Choroid plexus epithelial cell (primary cell): ENCODE data around the gene NDUFS1.

Experiments
- DNase-seq: peaks from one replicate; pipeline ENCODE4 v3.0.0-alpha.2; 2010; ENCODE audit warnings: low read depth
- H3K4me3 ChIP-seq: 2 replicates; pipeline ENCODE4 v1.5.1; 2011; ENCODE audit warnings: low read depth, mild to moderate bottlenecking, control low read depth, low read length, moderate library complexity
- CTCF ChIP-seq: conservative IDR thresholded peaks from 2 replicates; pipeline ENCODE4 v1.5.1; 2011; ENCODE audit warnings: low read depth, mild to moderate bottlenecking, control low read depth, inconsistent platforms, low read length, moderate library complexity

The NDUFS1 gene

DNA sequence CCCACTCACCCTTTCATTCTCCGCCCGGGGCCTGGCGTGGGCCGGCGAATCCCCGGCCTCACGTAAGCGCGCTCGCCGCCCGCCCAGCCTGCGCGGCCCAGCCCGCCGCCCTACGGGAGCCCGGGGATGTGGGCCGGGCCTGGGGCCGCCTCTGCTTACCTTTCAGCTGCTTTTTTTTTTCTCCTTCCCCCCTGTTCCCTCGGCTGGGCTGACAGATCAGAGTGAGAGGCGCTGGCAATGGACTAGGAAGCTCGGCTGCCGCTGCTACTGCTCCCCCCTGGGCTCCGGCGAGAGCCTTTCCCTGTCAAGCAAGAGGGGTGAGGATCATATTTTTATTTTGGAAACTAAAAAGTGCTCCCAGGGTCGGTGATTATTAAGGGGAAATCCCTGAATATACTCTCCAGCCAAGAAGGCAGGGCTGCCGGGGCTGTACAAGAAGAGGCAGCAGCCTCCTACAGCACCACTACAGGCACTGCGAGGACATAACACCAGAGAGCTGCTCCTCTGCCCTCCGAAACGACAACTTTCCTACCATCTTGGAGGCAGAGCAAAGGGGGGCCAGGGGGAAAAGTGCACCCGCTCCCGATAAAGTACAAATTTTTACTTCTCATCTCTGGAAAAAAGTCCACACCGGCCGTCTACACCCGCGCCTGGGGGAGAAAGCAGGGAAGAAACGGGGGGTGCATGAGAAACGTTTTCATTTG, 73.3 kb downstream of the NDUFS1 start, which contains the start of gene INO80D:
INO80D (minus strand) TSS at position 433 of the 704 bp plus-strand sequence. CDS start 23,158 bp downstream, outside the sequence.
- H3K4me3 ChIP-seq, result peak within 1 kb of the TSS; percentile 60
- peak; percentile 68 for TF ChIP-seq CTCF
- DNase-seq, result peak; percentile 92

- DNase-seq, result peak; percentile 29
- peak overlapping the region; percentile 60 for H3K4me3 ChIP-seq
- TF ChIP-seq CTCF, result no peak
Measured at GRCh38 chr2:206084870-206085741, 74.1 kb downstream of the NDUFS1 start.

GRCh38 chr2:206084439-206084869, 74.8 kb downstream of the NDUFS1 start:
- peak; percentile 10 for TF ChIP-seq CTCF
- peak overlapping the region; percentile 60 for H3K4me3 ChIP-seq
- peak; percentile 62 for DNase-seq

DNA sequence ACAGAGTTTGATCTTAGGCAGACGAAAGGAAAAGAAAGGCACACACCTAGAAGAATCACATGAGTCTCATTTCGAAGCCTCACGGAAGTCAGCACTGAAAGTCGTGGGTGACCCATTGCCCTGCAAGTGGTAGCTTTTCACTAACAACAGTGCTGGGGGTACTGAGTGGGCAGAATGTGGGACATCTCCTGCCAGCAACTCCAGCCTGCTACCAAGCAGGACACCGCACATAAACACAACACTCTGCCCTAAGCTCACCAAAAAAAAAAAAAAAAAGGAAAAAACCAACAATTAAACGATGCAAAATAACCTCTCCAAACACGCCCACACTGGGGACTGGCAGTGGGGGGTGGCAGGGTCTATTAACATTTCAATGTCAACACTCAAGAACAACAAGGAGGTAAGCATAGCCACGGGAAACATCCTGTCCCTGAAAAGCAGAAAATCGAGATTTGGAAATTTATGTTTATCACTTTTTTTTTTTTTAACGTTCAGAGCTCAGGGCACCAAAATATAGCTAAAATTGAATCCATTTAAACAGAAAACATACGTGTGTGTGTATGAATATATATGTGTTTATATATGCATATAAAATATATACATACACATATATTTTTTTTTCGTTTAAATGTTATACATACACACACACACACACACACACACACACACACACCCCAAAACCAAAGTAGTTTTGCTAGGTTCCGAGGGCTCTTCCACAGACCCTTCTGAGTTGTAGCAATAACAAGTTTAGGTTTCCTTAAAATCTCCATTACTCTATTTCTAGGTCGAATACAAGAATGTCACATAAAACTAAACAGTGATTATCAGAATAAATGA, 75.4 kb downstream of the NDUFS1 start:
- H3K4me3 ChIP-seq, result peak overlapping the region; percentile 60
- peak; percentile 26 for DNase-seq
- TF ChIP-seq CTCF, result no peak

DNA sequence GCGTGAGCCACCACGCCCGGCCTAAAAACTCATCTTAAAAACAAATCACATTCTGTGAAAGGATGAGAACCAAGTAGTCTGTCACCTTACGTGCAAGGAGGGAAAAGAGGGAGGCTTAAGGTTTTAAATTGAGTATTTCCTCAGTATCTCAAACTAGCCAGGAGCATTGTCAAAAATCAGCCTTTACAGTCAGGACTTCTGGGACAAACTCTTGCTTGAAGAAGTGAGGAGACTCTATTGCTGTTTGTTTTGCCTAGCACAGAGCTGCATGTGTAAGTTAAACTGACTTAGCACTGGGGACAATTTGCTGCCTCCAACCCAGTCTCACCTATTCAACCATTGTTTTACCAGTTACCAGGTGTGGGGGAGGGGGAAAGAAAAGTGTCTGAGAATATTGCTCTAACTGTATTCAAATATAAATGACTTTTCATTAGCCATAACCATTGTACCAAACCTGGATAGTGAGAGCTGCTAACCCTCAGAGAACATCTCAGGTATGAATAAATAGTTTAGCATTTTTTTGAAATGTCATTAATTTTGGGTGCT, 76.9 kb downstream of the NDUFS1 start:
- H3K4me3 ChIP-seq, result no peak overlapping the region
- DNase-seq, result no peak
- TF ChIP-seq CTCF, result no peak

DNA sequence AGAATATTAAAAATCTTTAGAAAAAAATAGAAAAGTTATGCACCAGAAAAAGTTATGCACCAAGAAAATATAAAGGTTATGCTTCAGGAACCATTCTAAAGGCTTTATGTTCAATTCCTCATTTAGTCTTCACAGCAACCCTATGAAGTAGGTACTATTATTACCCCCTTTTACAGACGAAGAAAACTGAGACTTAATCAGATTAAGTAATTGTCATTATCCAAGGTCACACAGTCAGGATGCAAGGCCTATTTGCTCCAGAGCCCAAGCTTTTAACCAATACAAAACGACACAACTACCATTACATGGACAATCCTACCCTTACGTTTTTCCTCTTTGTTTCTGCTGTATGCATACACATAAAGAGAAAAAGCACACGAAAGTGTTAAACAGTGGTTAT, 78.3 kb downstream of the NDUFS1 start:
- no peak for DNase-seq
- no peak for TF ChIP-seq CTCF
- no peak overlapping the region for H3K4me3 ChIP-seq
